ENCODE data around the gene ZW10. TPM values are rescaled to one million over a fixed set of nuclear protein-coding genes. Genes with fewer than 3 reads are reported as not detected.
"Not testable (repeated sequence)": the region's sequence is repeated elsewhere in the genome, so short reads cannot be mapped to it uniquely, and the experiment has no call there.

The ZW10 gene, protein sequence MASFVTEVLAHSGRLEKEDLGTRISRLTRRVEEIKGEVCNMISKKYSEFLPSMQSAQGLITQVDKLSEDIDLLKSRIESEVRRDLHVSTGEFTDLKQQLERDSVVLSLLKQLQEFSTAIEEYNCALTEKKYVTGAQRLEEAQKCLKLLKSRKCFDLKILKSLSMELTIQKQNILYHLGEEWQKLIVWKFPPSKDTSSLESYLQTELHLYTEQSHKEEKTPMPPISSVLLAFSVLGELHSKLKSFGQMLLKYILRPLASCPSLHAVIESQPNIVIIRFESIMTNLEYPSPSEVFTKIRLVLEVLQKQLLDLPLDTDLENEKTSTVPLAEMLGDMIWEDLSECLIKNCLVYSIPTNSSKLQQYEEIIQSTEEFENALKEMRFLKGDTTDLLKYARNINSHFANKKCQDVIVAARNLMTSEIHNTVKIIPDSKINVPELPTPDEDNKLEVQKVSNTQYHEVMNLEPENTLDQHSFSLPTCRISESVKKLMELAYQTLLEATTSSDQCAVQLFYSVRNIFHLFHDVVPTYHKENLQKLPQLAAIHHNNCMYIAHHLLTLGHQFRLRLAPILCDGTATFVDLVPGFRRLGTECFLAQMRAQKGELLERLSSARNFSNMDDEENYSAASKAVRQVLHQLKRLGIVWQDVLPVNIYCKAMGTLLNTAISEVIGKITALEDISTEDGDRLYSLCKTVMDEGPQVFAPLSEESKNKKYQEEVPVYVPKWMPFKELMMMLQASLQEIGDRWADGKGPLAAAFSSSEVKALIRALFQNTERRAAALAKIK
- polyA plus RNA-seq (ENCODE audit: insufficient read length in 10 of 10), result 10 to 100 TPM; 13.1 to 19.0 (median 15.9) TPM
- long read RNA-seq, donor 1, partial matches to known transcripts, result 0 of 4 reads
- long read RNA-seq, donor 1, other reads (novel, unspliced or antisense), result 0 of 4 reads
- long read RNA-seq, donor 2, result 0 reads
- long read RNA-seq, donor 3, result 0 reads
- long read RNA-seq, donor 4, result 0 reads
- long read RNA-seq, donor 5, result 0 reads
- long read RNA-seq, donor 6, partial matches to known transcripts, result 0 of 2 reads
- long read RNA-seq, donor 6, other reads (novel, unspliced or antisense), result 0 of 2 reads
- long read RNA-seq, donor 7, partial matches to known transcripts, result 0 of 1 reads
- long read RNA-seq, donor 7, other reads (novel, unspliced or antisense), result 0 of 1 reads
- long read RNA-seq, donor 8, result 0 reads
- long read RNA-seq, donor 9, result 0 reads

DNA sequence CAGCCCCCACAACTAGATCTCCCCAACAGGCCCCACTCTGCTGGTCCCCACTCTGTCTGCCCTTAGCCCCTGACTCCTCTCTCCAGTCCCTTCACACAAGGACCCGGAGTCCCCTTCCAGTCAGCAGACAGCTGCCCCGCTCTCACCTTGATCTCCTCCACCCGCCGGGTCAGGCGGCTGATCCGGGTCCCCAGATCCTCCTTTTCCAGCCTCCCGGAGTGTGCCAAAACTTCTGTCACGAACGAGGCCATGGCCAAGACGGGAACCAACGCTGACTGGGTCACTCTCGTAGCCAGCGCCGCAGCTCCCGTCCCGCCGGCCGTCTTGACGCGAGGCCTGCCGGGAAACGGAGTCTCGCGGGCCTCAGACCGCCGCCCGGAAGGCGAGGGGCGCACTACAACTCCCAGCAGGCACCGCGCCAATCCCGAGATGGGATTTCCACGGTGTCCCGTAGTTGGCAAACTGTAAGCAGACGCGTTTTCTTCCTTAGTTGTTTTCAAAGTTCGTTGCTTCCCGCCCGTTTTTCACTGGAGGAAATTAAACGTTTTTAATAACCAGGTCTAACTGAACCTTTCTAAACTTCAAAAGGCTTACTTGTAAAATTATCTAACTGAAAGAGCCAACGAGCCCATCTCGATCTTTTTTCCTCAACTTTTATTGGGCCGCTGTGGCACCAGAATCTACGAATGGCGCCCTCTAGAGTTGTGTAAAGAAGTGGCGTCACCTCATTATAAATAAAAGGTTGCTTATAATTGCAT, at the start of gene ZW10:
Gene ZW10 (minus strand): TSS at position 277 of the 758 bp plus-strand sequence. CDS start 26 bp downstream, at position 251.
- peak; percentile 98 to 99 (median 99) for DNase-seq

DNA sequence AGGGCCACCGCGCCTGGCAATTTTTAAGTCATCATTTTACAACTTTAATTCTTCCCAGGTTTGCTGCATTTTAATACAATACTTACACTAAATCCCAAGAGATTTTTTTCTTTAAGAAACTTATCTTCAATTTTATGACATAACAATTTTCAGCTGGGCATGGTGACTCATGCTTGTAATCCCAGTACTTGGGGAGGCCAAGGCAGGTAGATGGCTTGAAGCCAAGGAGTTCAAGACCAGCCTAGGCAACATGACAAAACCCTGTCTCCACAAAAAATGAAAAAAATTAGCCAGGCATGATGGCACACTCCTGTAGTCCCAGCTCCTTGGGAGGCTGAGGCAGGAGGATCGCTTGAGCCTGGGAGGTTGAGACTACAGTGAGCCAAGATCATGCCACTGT, 44.9 kb upstream of the ZW10 start:
- DNase-seq, result no peak

DNA sequence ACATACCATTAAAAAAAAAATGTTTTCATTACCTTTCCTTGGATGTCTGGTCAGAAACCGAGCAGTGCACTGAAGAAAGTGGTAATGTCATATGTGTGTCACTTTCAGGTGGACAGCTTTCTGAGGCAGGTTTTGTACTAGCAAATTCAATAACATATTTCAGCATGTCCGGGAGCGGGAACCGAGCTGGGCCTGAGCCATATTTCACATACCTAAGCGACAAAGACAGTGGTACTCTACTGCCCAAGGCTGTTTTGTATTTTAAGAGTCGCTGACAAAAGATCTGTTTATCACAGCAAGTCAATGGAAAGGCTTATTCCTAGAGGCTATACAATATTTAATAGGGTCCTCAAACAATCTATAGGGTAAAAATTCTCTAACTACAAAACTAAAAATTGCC, 44.1 kb upstream of the ZW10 start:
- no peak for DNase-seq

DNA sequence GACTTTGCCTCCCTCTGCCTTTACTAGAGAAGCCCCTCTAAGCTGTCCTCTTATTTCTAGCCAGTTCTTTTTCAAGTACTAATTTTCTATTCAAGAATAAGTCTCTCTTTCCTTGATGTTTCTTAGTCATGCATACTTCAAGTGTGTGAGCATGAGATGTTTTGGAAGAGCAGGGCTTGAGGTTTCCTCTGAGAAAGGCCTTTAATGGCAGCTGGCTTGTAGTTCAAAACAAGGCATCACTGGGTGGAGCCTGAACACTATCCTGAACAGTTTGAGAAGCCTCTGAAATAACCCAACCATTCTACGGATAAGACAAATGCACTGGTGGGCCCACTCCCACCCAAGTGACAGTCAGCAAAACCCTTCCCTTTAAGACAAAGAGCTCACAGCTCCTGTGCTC, 43.7 kb upstream of the ZW10 start:
- DNase-seq, result no peak

DNA sequence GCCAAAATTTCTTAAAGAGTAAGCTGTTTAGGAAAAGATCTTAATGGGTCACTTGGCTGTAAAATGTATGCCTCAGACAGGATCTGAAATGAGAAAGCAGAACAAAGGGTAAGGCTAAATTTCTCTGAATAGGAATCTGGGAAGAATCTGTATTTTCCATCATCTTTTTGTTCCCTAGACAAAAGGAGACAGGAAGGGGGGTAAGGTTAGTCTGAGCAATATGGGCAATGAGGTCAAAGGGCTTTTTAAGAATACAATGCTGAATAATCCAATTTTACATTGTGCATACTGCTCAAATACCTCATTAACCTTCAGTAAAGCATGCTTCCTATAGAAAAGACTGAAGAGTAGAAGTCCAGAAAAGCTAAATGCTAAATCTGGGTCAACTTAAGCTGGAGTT, 40.7 kb upstream of the ZW10 start:
- no peak for DNase-seq

DNA sequence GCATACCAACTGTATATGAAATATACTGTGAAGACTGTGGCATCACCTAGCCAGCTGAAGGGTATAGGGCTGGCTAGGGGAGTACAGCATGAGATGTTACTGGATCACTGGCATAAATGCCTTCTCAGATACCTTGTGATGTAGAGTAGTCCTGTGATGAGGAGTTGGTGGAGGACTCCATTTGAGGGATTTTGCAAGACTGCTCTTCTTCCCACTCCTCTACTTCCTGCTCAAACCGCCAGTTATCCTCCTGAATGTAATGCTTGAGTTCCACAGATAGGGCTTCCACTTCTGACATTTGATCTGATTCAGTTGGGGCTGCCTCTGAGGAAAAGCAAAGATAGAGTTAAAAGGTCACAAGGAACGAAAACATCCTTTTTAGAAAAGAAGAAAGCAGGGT, 35.4 kb upstream of the ZW10 start:
- DNase-seq, result no peak

DNA sequence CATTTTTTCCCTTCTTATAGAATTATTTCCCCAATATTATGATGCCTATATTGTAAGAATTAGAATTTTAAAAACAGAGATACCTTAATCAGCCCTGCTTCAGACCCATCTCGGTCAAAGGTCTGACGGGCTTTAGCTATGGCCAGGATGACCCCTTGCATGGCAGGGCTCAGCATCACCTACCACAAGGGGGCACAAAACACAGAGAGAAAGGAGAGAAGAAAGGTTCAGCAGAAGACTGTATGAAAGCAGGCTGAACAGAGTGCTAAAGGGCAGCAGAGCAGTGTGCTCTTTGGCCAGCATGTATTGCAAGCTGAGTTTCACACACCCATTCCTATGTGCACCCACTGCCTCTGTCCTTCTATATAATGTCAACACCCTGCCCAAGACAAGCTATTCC, 32.9 kb upstream of the ZW10 start:
- DNase-seq, result peak in 1 of 3 donors; percentile 3

DNA sequence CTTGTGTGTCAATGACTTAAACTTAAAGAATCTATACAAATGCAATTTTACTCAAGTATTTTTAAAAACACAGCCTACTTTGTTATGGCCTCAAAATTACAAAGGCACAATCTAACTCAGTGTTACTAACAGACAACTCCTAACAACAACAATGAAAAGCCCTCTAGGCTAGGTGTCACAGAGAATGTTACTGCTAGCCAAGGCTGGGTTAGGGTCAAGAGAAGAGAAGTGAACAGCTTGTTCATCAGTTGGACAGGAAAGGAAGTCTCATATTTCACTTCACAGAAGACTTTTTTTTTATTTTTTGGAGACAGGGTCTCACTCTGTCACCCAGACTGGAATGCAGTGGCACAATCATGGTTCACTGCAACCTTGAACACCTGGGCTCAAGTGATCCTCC, 32.1 kb upstream of the ZW10 start:
- DNase-seq, result no peak

DNA sequence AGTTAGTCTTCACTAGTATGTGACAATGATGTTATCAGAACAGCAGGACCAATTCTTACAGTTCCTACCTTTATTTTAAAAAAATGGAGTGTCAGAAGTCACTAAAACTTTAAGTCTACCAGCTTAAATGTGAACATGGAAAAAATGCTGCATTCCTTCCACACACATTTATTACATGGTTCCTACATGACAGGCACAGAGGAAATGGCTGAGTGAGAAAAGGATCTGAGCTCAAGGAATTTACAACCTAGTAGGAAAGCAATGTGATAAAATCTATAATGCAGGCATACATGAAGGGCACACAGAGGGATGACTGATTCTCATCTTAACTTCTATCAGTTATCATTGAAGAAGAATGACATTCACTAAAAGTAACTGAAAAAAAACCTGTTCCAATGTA, 29.1 kb upstream of the ZW10 start:
- DNase-seq, result no peak

DNA sequence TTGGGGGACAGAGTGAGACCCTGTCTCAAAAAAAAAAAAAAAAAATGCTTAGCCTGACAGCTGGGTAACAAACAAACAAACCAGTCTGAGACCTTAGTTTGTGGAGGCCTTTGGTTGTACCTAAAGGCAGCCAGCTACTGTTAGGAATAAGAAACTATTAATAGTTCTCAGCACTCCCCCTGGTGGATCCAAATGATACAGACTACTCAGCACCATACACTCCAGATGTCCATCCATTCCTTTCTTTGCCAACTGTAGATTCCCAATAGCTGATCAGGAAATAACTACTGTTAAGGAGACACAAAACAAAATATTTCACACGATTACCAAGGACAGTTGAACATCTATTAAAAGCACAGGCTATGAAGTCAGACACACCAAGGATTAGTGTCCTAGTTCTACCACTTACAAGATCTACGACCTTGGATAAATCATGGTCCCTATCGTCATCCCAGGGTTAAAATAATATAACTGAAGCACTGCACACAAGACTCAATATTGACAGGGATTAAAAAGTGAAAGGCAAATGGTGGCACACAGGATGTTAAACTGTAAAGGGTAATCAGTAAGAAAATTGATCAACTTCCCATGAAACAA, 23.3 kb upstream of the ZW10 start:
- DNase-seq, result peak; percentile 31 to 64 (median 31)

DNA sequence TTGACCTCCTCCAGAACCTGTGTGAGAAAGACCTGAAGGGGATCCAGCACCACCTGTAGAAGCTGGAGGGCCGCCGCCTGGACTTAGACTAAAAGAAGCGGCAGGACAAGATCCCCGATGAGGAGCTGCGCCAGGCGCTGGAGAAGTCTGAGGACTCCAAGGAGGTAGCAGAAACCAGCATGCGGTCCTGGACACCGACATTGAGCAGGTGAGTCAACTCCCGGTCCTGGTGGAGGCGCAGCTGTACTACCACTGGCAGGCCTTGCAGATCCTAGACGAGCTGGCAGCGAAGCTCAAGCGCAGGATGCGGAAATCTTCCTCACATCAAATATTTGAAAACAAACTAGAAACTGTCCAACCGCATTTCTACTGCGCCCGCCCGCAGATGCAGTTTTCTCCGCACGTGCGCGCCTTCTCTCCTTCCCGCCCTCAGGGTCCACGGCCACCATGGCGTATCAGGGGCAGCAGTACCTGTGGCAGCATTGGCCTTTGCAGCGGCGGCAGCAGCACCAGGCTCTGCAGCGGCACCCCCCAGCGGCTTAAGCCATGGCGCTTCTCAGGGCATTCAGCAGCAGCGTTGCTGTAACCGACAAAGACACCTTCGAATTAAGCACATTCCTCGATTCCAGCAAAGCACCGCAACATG, 16.3 kb upstream of the ZW10 start:
- no peak for DNase-seq

DNA sequence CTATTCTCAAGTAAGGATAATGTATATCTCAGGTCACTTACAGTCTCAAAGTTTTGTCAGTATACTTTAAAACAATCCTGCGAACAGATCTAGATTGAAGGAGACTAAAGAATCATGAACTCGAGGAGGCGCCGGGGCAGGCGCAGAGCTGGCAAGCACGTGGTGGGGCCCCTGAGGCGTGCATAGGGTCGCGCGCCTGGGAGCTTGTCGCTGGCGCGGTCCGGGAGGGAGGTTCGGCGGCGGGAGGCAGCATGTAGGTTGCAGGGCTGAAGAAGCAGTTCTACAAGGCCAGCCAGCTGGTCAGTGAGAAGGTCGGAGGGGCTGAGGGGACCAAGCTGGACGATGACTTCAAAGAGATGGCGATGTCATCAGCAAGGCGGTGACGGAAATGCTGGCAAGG, 15.5 kb upstream of the ZW10 start:
- DNase-seq, result not testable (repeated sequence)

DNA sequence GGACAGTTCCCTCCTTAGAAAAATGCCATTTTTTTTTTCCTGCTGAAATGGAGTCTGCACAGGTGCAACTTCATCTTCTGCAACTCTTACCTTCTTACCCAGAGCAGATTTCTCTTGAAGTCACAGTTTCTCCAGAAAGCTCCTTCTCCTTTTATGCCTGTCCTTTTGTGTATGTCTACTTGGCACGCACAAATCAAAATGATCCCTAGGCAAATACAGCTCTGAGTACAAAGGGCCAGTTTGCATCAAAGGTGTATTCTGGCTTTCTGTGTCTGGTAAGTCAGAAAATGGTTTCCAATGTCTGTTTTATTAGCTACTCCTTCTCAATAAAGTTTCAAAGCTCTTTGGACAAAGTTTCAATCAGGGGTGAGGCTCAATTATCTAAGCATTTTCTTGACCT, 8.6 kb upstream of the ZW10 start:
- no peak for DNase-seq

DNA sequence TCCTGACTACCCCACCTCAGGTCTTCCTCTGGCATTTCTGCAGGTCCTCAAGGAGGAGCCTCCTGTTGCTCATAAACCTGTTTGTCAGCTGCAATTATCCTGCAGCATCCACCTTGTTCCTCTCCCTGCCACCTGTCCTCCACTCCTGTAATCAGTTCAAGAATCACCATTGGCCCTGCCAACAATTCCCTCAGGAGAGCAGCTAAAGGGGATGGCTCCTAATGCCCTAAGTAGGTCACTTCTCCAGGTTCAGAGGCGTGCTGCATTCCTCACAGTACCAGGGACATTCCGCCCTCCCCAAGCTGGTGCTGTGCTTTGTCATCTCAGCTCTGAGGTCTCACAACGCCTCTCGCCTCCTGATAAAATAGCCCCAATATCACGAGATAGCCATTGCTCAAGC, 8.2 kb upstream of the ZW10 start:
- no peak for DNase-seq

DNA sequence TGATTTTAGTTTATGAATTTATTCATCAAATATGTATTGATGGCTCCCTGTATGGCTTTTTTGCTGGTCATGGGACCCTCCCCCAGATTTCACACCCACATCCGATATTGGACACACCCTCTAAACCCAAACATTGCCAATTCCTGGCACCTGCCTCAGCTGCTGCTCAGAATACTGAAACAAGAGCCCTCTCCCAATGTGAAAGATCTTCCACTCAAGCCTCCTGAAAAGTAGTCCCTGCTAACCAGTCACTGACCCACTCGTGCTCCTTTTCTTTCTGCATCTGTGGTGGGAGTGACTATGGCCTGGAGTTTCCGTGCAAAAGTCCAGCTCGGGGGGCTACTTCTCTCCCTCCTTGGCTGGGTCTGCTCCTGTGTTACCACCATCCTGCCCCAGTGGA, 6.0 kb upstream of the ZW10 start, which contains the start of gene CLDN25:
Gene CLDN25 (plus strand): TSS at position 301 of the 400 bp plus-strand sequence. CDS start 0 bp downstream, at position 301.
- no peak for DNase-seq

DNA sequence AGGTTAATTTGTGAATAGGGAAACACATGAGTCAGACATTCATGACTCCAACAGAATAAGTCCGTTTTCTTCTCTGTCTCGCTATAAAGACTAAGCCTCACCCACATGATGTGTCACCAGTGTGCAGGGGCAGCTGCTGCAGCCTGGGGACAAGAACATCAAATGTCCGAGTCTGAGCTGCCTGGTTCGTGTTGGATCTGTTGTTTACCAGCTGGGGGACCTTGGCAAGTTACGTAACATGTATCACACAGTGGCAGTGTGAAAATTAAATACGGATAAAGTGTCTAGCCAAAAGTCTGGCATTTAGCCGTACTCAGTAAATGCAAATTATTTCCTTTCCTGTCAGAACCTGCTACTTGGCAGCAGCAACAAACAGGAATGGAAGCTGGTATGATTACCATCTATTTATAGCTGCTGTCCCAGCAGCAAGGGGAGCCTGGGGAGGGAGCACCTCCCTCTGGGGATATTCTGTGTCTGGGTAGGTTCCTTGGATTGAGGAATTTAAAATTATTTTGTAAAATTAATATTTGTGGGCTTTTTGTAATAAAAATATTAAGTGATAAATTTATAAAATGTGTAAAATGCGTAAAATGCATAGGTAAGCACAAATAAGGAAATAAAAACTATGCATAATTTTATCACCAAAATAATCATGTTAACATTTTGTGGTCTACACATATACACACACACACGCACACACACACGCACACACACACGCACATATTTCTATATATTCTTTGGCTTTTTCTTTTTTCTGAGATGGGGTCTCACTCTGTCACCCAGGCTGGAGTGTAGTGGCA, 4.8 kb upstream of the ZW10 start:
- peak; percentile 24 to 32 (median 28) for DNase-seq

DNA sequence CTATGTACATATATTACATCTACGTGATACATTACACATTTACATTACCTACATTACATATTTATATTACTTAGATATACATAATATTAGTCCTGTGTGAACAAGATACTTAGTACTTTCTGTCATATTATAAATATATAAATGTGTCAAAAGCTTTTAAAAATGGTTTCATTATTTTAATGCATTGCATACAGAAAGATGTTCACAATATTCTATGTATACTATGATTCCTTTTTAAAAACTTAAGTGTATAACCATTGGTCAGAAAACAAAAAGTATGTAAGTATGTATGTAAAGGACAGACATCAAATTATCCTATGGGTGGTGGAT, 647 bp upstream of the ZW10 start:
- no peak for DNase-seq

DNA sequence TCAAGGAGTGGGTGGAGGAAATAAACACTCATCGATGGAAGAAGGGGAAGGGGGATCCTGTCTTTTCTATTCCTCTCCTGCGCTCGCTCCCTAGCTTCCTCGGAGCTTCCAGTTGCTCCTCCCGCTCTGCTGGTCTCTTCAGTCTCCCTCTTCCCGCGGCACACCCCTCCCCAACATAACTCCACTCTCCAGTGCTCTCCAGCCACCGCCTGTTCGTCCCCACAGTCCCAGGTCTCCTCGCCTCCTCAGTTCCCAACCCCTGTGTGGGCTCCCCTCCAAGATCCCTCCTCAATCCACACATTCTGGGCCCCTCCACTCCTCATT, 438 bp downstream of the ZW10 start:
- DNase-seq, result no peak

DNA sequence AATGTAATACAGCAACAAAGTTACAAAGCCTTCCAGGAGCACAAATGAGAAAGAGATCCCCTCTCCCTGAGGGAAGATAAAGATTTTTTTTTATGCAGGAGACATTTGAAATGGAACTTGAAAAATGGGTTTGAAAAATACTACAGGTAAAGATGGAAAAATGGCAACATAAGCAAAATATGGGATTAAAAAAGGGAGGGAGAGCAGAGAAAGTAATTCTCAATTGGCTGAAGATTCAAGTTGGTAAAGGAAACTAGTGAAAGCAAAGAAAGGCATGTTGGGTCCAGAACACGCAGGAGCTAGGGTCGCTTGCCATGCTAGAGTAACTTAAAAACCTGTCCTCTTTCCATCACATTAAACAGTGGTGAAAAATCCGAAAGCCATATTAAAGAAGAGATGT, 1.5 kb downstream of the ZW10 start:
- DNase-seq, result no peak

All from muscle of back (tissue), 13 donors.